ENCODE data around the gene ZNF107. TPM values are rescaled to one million over a fixed set of nuclear protein-coding genes. Genes with fewer than 3 reads are reported as not detected.

The ZNF107 gene
- total RNA-seq, result 4.0 TPM
- long read RNA-seq, partial matches to known transcripts, result 0 of 9 reads
- long read RNA-seq, other reads (novel, unspliced or antisense), result 9 of 9 reads

DNA sequence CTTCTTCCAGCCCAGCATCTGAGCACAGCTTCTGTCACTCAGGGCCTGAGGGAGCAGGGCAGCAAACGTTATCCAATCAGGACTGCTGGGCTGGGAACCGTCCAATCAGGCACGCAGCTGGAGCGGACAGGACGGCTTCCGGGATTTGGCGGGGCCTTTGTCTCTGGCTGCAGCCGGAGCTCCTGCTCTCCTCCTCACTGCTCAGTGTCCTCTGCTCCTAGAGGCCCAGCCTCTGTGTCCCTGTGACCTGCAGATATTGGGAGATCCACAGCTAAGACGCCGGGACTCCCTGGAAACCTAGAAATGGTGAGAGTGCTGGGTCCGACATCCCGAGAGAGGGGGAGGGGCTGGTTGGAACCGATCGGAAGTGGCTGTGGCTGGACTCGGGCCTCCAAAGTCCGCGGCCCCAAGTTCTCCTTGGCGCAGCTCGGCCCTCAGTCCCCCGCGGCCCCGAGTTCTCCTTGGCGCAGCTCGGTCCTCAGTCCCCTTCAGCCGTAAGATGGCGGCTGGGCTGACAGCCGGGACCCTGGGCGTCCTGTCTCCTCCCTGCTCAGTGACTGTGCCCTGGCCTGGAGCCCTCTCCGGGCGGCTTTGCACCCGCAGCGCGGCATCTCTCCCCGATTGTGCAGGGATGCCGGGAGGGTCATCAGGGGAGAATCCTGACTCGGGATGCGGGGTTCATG, at the start of gene ZNF107:
TSS of gene ZNF107 (plus strand) at position 154 of the 683 bp plus-strand sequence. CDS start at position 304, 150 bp downstream.
- DNase-seq (ENCODE audit: low spot score), result peak; percentile 95

GRCh38 chr7:64618785-64619456, 47.0 kb upstream of the ZNF107 start:
- no peak for DNase-seq (ENCODE audit: low spot score)

DNA sequence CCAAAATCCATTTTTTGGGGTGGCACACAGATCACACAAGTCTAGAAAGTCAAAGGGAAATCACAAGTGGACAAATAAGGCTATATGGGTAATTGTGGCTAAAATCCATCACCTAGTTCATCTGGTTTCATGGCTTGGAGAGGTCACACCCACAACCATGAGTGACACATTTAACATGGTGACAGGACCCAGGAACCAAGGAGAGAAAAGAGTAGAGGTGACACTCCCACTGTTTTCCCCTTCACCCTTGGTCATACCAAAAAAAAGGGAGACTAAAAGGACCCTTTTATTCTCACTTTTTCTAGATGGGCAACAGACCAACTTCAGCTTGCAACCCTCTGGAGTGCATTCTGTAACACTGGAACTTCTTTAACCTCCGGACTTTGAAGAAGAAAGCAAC, 46.2 kb upstream of the ZNF107 start:
- DNase-seq (ENCODE audit: low spot score), result no peak

DNA sequence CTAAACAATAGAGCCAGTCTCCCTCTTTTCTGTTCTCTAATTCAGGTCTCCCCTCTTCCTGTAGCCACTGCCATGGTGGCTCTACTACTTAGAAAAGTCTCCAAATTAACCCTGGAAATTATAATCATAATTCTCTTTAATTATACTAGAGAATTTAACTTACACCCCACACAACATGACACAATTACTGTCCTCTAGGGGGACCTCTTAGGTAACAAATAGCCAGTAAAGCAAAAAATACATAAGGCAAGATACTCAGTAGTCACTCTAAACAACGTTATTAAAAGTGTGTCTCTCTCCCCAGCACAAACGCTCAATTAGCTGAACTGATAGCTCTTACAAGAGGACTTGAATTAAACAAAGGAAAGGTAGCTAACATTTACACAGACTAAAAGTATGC, 44.3 kb upstream of the ZNF107 start:
- DNase-seq (ENCODE audit: low spot score), result no peak

DNA sequence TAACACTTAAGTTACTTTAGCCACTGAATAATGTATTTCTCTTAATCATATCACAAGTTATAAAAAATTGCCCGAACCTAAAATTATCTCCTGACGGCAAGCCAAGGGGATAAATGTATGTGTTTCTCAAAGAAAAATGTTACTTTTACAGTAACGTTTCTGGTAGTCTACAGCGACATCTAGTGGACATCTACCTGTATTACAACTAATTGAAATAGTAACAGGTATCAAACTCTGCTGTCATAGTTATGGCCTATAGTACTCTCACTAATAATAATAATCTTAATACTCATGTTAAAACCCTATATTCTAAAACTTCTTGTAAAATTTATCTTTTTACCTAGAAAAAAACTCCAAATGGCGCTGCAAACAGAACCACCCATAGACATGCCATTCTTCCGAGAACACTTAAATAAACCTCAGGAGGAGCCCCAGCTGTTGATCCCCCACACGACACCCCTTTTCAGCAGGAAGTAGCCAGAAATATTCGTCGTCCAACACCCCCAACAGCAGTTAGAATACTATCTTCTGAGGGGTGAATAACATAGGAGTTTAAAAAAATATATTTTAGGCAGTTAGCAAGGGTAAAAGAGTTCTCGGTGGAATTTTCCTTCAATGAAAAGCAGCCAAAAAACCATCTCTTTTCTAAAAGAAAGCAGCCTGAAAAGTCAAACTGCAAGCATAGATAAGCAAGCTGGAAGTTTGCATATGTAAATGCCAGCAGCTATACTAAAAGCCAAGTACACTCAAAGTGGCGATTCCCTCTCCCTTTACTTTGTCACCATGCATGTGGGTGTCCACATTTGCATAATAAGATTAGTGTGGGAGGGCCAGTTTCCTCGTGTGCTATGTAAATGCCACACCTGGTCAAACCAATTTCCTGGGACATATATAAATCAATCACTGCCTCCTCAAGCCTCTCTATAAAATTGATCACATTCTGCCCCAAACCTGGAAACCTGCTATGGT, 40.5 kb upstream of the ZNF107 start:
- DNase-seq (ENCODE audit: low spot score), result no peak

- DNase-seq (ENCODE audit: low spot score), result no peak
Observed at GRCh38 chr7:64626083-64626469, 39.9 kb upstream of the ZNF107 start.

DNA sequence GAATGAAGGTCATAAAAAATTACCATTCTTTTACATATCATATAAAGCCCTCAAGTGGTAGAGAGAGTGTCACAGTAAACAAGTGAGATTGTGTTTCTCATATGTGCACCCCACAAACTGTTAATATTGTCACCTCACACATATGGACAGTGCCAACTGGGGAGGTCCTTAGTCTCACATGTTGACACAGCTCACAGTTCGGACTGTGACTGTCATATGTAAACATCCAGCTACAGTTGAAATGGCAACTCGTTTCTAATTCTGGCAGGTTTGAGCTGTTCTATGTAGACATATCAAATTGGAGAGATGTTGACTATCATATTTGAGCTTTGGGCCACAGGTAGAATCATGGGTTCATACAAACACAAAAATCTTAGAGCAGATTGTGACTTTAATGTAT, 39.4 kb upstream of the ZNF107 start:
- no peak for DNase-seq (ENCODE audit: low spot score)

DNA sequence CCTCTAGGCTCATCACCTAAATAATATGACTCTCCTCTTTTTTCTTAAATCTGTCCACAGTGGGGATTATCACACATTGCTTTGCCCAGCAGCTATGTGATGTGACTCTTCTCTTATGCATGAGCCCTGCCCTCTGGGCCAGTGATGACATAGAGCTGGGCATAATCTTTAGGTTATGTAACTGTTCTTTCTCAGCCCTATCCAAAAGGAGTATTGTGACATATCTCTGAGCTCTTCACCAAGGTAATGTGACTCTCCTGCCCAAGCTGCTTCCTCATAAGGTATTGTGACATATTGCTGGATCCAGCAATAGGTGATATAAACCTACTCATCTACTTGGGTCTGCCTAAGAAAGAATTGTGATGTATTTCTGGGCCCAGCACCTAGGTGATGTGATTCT, 37.7 kb upstream of the ZNF107 start:
- no peak for DNase-seq (ENCODE audit: low spot score)

GRCh38 chr7:64628721-64629120, 37.2 kb upstream of the ZNF107 start:
- no peak for DNase-seq (ENCODE audit: low spot score)

DNA sequence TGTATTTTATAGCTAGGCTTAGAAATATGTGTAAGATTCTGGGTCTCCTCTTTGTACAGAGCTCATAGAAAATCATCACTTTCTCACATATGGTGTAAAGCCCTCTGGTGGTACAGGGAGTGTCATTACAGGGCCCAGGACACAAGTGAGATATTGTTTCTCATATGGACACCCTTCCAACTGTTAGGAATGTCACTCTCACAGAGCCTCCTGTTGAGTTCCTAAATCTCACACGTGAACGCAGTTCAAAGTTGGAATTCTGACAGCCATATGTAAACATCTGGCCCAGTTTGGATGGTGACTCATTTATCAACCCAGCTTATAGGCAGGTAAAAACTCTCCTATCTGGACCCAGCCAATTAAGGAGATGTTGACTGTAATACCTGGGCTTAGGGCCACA, 35.4 kb upstream of the ZNF107 start:
- DNase-seq (ENCODE audit: low spot score), result no peak

GRCh38 chr7:64632029-64632428, 33.9 kb upstream of the ZNF107 start:
- no peak for DNase-seq (ENCODE audit: low spot score)

DNA sequence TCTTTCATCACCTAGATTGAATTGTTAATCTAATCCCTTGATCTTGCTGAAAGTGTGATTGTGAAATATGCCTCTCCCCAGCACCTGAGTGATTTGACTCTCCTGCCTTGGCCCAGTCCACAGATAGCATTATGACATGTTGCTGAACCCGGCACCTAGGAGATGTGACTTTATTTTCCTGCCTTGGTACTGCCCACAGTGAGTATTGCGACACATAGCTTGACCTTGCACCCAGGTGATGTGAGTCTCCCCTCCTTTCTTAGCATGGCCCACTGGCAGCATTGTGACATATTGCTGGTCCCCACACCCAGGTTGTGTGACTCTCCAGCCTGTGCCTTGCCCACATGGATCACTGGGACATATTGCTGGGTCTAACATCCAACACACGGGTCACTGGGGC, 32.5 kb upstream of the ZNF107 start:
- DNase-seq (ENCODE audit: low spot score), result no peak

DNA sequence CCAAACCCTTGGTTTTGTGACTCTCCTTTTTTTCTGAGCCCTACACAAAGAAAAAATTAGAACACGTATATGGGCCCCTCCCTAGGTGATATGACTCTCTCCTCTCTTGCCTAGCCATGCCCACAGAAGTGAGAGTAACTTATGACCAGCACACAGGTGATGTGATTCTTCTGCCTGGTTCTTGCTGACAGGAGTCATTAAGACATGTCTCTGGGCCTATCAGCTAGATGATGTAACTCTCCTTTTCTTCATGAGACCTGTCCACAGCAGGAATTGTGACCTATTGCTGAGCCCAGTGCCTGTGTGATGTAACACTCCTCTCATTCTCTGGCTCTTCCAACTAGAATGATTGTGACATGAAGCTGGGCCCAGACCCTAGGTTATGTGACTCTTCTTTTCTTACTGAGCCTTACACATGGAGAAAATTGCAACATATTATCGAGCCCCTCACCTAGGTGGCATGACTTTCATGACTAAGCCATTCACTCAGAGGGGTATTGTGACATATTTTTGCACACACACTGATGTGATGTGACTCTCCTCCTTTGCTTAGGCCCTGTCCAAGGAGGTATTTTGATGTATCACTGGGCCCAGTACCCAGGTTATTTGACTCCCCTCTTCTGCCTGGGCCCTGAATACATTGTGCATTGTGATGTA, 31.4 kb upstream of the ZNF107 start:
- DNase-seq (ENCODE audit: low spot score), result no peak

DNA sequence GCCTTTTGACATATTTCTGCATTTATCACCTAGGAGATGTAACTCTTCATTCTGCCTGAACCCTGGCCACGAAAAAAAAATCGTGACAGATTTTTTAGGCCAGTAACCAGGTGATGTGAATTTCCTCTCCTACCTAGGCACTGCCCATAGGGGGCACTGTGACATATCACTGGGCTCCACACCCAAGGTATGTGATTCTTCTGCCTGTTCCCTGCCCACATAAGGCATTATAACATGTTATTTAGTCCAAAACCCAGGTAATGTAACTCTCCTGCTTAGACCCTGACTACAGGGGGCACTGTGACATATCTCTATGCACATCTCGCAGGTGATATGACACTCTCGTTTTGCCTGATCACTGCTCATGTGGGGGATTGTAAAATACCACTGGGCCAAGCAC, 29.5 kb upstream of the ZNF107 start:
- no peak for DNase-seq (ENCODE audit: low spot score)

DNA sequence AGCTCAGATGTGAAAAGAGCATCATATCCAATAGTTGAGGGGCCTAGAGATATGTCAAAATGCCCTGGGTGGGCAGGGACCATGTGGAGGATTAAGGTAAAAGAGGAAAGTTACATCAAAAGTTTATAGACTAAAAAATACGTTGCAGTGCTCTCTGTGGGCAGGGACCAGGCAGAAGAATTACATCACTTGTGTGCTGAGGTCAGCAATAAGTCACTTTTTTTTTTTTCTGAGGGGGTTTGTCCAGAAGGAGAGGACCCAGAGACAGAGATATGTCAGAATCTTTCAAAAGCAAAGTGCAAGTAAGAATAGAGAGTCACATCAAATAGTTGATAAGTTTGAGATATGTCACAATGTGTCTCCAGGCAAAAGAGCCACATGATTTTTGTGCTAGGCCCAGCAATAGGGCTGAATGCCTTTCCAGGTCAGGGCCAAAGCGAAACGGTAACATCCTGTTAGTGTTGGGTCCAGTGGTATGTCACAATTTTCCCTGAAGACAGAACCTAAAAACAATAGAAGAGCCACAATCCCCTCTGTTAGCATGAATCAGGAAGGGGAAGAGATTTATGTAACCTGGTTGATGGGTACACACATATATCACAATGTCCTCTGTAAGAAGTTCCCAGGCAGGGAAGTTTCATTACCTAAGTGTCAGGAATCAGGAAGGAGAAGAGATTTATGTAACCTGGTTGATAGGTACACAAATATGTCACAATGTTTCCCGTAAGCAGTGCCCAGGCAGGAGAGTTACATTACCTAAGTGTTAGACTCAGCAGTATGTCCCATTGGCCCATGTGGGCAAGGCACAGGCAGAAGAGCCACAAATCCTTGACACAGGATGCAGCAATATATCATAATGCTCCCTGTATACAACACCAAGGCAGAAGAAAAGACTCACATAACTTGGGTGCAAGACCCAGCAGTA, 28.1 kb upstream of the ZNF107 start:
- no peak for DNase-seq (ENCODE audit: low spot score)

GRCh38 chr7:64638822-64639221, 27.1 kb upstream of the ZNF107 start:
- no peak for DNase-seq (ENCODE audit: low spot score)

- no peak for DNase-seq (ENCODE audit: low spot score)
Observed at GRCh38 chr7:64639267-64640001, 26.5 kb upstream of the ZNF107 start.

- DNase-seq (ENCODE audit: low spot score), result no peak
Observed at GRCh38 chr7:64640504-64640903, 25.4 kb upstream of the ZNF107 start.

GRCh38 chr7:64642046-64642445, 23.9 kb upstream of the ZNF107 start:
- DNase-seq (ENCODE audit: low spot score), result no peak

All from mesenteric fat pad (tissue), 1 donor.